ENCODE results near the gene EXOC2. TPM values are rescaled to one million over a fixed set of nuclear protein-coding genes. Genes with fewer than 3 reads are reported as not detected.
A peak's percentile ranks its signal among the peaks of the same experiment; 100 is the strongest.

The EXOC2 gene
- total RNA-seq, 1 donor from 2014 or later = 48.4 TPM

DNA sequence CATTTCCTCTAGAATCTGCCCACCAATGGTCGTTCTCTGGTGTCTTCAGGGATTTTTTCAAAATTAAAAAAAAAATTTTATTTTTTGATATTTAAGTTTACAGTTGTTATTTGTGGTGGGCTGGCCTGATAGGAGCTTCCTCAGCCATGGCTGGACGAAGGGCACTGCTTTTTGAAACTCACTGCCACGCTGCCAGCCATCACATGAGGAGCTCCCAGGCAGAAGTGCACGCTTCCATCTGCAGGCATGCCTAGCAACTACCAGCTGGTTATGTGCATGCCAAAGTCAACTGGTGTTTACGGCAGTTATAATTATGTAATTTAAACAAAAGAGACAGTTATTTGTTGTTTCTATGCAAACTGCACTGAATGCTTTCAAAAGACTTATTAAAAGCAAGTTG, 196.3 kb downstream of the EXOC2 start:
- DNase-seq (ENCODE audit: low read depth) = no peak

- DNase-seq (ENCODE audit: low read depth) = no peak
These were observed 198.5 kb downstream of the EXOC2 start for GRCh38 chr6:494394-494793.

- no peak for DNase-seq (ENCODE audit: low read depth)
These were observed 199.1 kb downstream of the EXOC2 start for GRCh38 chr6:493840-494239.

DNA sequence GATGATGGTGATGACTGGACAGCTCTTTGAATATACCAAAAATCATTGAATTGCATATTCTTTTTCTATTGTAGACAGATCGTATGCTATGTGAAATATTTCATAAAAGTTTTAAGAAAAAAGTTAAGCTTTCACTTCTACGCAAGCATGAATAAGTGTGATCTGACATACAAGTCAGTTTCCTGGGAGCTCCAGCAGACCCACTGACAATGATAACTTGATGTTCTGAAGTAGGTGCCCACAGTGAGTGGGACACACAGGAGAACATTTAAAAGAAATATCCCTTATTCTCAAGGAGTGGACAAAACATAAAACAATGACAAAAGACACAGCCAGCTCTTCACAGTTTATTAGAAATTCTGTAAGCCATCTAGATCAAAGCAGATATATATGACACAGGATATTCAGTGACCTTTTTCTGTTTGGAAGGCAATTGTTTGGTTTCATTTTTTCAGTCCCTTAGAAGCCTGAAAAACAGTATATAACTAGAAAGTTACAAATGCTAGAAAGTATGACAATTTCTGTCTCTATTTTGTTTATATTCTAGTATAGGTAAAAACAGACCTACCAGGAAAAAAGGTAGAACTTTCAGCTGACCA, 200.0 kb downstream of the EXOC2 start:
- no peak for DNase-seq (ENCODE audit: low read depth)

DNA sequence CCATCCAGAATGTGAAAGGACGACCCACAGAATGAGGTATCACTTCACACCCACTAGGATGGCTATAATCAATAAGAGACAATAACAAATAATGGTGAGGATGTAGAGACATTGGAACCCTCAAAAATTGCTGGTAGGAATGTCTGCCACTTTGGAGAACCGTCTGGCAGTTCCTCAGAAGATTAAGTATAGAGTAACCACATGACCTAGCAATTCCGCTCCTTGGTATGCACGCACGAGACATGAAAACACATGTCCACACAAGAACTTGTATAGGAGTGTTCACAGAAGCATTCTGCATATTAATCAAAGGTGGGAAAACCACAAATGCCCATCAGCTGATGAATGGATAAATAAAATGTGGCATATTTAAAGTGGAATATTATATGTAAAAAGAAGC, 200.8 kb downstream of the EXOC2 start:
- DNase-seq (ENCODE audit: low read depth) = no peak

DNA sequence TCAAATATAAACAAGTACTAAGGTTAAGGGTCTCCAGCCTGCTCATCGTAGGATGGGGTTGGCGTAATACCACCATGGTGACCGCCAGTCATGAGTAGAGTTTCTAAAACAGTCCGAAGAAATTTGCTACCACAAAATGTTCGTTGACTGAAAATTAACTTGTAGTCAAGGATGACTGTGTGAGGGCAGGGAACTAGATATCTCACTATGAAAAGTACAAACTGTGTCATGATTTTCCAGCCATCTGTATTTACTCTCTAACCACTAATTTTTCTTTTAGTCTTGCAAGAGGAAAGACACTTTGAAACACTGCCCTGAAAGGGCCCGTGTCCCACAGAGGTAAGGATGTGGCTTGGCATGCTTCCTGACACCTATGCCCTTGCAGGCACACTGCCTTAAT, 201.7 kb downstream of the EXOC2 start:
- no peak for DNase-seq (ENCODE audit: low read depth)

DNA sequence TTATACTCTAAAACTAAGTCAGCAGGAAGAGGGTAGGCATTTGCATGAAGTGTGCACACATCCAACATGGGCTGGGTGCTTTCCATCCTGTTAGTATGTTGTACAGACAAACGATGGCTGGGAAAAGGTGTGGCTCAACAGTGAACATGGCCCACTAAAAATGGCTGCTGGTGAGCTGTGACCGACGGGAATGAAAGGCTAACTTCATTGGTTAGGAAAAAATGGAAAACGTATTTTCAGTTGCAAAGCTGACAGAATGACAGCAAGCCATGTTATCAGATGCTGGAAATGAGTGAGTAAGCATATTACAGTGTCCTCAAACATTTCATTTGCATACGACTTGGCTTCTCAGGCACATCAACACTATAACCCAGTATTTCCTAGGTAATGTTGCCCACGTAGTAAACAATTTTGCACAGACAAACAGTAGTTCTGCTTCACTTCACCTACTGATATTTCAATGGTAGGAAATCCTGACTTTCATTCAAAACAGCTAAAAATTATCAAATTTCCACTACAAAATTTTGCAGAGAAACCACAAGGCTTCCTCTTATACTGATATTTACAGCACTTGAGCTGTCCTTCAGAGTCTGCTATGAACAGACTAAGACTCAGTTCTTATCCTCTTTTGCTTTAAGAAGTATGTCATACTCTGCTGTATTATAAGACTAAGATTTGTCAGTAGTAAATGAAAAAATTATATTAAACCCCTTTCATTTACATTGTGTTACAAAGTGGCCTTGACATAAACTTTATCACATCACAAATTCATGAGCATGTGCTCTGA, 202.5 kb downstream of the EXOC2 start:
- no peak for DNase-seq (ENCODE audit: low read depth)

GRCh38 chr6:489762-490161, 203.2 kb downstream of the EXOC2 start:
- no peak for DNase-seq (ENCODE audit: low read depth)

DNA sequence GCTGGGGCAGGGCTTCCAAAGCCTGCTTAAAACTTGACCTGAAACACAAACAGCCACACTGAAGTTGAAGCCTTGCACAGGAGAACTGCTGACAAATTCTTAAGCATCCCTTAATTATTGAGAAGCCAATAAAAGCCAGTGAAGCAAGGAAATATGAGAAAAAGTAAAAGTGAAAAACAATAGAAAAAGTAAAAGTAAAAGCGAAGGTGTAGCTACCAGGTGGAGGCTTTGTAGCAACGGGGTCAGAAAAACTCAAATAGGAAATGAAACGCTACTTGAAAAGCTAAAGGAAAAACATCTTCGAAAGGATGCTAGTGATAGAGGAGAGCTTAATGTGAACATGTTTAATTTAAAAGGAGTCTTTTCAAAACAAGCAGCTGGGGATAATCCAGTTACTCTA, 203.9 kb downstream of the EXOC2 start:
- DNase-seq (ENCODE audit: low read depth) = no peak

DNA sequence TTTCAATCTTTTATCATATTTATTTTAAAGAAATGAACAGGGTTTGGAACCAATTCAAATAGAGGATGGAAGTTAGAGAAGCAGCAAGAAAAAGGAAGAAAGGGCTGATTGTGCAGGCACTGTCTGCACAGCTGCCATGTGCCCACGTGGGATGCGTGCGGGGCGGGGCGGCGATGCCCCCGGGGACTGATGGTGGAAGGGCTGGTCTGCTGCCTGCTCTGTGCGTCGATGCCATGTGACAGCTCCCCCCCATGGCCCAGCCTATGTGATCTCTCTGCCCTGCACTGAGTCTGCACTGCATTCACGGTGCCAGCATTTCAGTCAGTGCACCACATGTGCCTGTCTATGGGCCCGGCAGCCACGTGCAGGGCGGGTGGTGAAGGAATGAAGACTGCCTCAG, 205.0 kb downstream of the EXOC2 start:
- no peak for DNase-seq (ENCODE audit: low read depth)

- DNase-seq (ENCODE audit: low read depth) = no peak
These were observed 207.2 kb downstream of the EXOC2 start for GRCh38 chr6:485655-486170.

- DNase-seq (ENCODE audit: low read depth) = no peak
These were observed 208.2 kb downstream of the EXOC2 start for GRCh38 chr6:484746-485145.

GRCh38 chr6:484086-484745, 208.7 kb downstream of the EXOC2 start:
- no peak for DNase-seq (ENCODE audit: low read depth)

DNA sequence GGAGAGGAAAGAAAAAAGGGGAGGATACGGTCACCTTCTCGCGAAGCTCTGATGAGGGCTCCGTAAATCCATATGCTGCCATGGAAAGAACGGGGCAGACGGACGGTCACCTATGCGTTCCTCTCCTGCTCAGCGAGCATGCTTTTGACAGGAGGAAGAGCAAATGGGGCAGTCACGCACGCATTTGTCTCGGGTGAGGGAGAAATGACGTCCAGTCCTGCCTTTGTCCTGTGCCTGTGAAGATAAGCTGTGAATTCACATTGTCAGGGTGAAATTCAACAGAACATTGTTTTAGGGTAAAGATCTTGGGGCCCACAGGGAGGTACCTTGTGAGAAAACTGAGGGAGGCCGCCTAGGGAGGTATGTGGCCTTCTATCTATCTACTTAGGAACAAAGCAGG, 217.6 kb downstream of the EXOC2 start:
- DNase-seq (ENCODE audit: low read depth) = no peak

- DNase-seq (ENCODE audit: low read depth) = peak; percentile 11
These were observed 218.3 kb downstream of the EXOC2 start for GRCh38 chr6:474453-475185.

GRCh38 chr6:473768-474452, 219.0 kb downstream of the EXOC2 start:
- DNase-seq (ENCODE audit: low read depth) = no peak

DNA sequence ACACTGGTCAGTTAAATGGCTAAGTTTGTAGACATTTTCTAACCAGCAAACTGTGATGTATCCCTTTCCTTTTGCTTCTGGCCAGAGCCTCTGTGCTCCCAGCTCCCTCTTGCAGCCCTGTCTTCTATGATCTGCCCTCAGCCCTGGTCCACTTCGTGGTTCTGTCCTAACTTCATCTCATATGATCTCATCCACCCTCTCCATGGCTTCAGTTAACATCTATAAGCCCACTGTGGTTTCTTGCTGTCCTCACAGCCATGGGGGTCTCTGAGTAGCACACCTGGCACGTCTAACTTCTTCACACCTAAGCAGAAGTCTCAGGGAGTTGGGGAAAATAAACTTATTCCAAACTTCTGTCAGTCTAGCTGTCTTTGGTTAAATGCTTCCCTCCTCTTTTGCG, 219.6 kb downstream of the EXOC2 start:
- DNase-seq (ENCODE audit: low read depth) = no peak

- no peak for DNase-seq (ENCODE audit: low read depth)
These were observed 222.0 kb downstream of the EXOC2 start for GRCh38 chr6:470901-471448.

DNA sequence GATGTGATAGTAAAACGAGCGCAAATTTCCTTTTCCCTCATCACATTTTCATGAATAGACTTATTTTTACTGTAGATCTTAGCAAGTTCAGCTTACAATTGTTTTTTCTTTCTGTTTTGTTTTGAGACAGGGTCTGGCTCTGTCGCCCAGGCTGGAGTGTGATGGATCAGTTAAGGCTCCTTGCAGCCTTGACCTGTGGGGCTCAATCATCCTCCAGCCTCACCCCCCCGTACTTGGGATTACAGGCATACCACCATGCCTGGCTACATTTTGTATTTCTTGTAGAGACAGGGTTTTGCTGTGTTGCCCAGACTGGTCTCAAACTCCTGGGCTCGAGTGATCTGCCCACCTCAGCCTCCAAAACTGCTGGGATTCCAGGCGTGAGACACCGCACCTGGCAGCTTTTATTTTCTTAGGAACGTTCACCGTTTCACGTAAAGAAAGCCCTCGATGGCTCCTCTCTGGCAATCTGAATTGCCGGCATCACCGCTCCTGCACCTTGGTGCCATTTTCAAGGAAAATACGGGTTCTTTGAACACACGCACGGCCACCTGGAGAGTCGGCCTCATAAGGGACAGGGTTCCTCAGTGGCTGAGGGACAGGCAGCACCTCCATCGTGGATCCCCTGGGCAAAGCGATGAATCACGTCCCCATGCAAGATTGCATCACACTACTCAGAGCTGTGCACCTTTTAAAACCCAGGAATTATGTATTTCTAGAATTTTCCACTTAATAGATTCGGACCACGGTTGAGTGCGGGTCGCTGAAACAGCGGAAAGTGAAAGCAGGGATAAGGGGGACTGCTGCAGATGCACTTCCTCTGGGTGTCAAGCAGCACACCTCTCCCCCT, 222.7 kb downstream of the EXOC2 start:
- no peak for DNase-seq (ENCODE audit: low read depth)

GRCh38 chr6:467671-468082, 225.3 kb downstream of the EXOC2 start:
- DNase-seq (ENCODE audit: low read depth) = no peak
